Glomerular endothelial cell (primary cell): Measurements from ENCODE around the gene METRN. TPM values are rescaled to one million over a fixed set of nuclear protein-coding genes. Genes with fewer than 3 reads are reported as not detected.
"Not testable (repeated sequence)": the region's sequence is repeated elsewhere in the genome, so short reads cannot be mapped to it uniquely, and the experiment has no call there.

Experiments
- DNase-seq: peaks from one replicate; pipeline ENCODE4 v3.0.0-alpha.2; 2011; ENCODE audit warnings: low read depth, low spot score; ENCODE audit errors: extremely low read depth
- total RNA-seq: library from RNA; depleted of rRNA; stranded (reverse); fragments of >200 nt; gene quantifications from 2 replicates; pipeline ENCODE4 v1.2.3, GENCODE V29; 2015

The METRN gene
- total RNA-seq, 1 donor from 2014 or later = 54.4 TPM

DNA sequence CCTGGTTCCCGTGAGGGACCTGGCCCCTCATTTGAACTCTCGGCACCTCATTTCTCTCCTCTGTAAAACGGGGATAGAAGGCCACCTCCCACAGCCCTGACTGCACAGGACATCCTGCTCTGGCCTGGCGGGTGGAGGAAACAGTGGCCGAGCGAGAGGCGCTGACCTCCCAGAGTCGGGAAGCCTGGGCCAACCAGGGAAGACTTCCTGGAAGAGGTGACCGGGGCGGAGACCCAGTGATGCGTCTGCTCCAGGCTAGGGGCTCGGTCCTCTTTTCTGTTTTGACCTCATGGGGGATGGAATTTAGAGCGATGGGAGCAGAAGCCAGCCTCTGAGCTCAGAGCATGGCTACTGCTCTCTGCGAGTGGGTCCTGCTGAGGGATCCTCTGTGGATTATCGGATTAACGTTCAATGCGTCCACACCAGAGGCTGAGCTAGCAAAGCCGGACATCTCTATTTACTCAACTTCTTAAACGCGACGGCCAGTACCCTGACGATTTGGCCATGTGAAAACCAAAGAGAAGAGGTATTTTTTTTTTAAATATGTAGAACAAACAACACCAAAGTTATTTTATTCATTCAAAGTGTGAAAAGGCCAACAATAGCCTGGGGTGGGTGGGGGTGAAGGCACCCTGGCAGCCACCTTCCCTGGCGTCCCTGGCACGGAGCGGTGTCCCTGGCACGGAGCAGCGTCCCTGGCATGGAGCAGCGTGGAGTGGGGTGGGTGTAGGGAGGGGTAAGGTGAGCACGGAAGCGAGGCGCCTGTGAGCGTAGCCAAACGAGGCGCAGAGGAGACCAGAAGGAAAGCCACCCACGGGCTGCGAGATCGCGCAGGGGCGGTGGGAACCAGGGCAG lies 36.5 kb downstream of the METRN start:
- DNase-seq = no peak

GRCh38 chr16:752007-752312 lies 37.0 kb downstream of the METRN start:
- DNase-seq = no peak

- not testable (repeated sequence) for DNase-seq
Measured at GRCh38 chr16:754121-754607, 39.2 kb downstream of the METRN start.

GRCh38 chr16:754656-755055 lies 39.7 kb downstream of the METRN start:
- DNase-seq = no peak

DNA sequence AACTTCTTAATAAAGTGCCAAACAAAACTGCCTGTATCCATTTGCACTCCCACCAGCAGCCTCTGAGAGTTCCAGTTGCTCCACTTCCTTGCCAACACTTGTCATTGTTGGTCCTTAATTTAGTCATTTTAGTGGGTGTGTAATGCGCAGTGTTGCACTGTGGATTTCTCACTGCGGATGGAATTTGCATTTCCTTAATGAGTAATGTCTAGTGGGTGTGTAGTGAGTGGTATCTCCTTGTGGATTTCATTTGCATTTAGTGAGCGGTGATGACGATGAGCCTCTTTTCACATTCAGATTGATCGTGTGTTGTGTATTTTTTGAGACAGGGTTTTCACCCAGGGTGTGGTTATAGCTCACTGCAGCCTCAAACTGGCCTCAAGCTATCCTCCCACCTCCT lies 41.5 kb downstream of the METRN start:
- no peak for DNase-seq

DNA sequence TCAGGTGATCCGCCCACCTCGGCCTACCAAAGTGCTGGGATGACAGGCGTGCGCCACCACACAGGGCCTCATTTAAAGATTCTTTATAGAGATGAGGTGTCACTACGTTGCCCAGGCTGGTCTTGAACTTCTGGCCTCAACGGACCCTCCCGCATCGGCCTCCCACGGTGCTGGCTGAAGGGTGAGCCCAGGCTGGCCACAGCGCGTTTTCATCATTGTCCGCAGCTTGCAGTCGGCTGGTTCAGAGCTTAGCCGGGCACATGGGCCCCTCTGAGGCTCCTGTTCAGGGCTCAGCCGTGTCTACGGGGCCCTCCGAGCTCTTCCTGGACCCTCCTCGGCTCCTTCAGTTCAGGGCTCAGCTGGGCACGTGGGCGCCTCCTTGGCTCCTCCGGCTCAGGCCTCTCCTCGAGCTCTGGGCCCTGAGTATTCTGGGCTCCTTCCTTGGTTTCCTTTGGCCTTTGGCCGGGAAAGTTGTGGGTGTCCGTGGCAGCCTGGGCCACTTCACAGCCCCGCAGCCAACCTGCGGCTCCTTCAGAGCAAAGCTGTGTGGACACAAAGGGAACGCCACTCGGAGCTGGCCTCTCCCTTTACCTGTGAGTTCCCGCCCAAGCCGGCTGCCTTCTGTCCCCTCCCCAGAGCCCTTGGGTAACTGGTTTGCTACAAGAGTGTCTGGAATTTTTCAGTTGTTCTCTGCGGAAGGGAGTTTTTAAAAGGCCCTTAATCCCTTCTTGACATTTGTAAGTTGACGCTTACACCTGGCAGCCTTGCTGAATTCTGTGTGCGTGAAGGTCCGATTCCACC lies 44.4 kb downstream of the METRN start:
- DNase-seq = no peak

GRCh38 chr16:760065-760464 lies 45.1 kb downstream of the METRN start:
- DNase-seq = no peak

DNA sequence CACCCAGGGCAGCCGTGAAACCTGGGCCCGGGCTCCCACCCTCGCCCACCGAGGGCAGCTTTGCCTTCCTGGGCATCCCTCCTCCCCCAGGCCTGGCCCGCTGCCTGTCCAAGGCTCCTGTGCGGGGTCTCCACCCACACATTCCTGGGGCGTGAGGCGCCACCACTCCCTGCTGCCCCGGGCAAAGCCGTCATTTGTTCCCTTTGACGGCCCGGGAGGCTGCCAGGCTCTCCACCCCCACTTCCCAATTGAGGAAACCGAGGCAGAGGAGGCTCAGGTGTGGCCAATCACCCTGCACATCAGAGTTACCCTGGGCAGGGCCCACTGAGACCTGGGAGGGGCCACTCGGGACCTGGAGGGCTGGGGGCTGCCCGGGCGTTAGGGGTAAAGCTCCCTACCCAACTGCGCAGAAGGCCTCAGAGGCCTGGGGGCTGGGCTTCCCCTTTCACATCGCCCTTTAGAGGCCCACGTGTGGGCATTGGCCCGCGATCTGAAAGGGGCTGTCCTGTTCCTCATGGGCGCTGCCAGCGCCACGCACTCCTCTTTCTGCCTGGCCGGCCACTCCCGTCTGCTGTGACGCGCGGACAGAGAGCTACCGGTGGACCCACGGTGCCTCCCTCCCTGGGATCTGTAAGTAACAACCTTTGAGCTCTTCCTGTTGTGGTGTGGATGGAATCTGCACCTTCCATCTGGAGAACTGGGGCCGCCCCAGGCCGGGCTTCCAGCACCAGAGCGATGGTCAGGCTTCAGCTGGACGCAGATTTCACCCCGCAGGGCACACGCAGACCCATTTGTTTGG lies 45.8 kb downstream of the METRN start, which contains the start of gene MSLN:
Gene MSLN (plus strand): TSS at position 190 of the 799 bp plus-strand sequence. CDS start 1,947 bp downstream, outside the sequence.
- no peak for DNase-seq

DNA sequence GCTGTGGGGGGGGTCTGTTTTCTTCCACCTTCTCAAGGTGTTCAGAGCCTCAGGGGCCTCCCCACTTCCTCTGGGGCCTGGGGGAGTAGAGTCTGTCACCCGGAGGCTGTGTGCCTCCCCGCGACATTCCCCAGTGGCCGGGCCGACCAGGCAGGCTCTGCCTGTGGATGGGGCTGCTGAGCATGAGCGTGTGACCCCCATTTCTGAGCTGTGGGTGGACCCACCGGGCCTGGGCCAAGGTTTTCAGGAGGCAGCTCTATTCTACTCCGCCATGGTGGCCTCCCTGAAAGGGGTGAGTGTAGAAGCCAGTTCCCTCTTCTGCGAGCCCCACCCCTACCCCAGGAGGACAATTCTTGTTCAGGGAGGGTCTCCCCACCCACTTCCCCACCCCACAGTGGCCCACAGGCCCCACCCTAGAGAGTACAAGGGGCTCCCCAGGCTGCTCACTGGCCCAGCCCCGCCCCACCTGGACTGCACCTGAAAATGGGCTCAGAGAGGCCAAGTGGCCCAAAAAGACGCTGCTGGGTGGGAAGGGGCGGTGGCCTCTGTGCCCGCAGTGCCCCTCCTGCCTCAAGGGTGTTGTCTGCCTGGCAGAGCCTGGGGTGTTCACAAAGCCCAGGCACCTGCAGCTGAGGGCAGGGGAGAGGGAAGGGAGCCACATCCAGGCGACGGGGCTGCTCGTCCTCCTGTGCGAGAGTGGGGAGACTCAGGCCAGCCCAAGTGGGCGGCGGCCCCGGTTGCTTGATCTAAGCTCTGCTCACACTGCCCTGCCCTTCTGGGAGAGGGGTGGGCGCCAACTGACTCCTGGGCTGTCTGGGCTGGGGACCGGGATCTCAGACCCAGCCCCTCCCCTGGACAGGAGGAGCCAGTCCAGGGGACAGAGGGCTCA lies 47.0 kb downstream of the METRN start:
- no peak for DNase-seq

DNA sequence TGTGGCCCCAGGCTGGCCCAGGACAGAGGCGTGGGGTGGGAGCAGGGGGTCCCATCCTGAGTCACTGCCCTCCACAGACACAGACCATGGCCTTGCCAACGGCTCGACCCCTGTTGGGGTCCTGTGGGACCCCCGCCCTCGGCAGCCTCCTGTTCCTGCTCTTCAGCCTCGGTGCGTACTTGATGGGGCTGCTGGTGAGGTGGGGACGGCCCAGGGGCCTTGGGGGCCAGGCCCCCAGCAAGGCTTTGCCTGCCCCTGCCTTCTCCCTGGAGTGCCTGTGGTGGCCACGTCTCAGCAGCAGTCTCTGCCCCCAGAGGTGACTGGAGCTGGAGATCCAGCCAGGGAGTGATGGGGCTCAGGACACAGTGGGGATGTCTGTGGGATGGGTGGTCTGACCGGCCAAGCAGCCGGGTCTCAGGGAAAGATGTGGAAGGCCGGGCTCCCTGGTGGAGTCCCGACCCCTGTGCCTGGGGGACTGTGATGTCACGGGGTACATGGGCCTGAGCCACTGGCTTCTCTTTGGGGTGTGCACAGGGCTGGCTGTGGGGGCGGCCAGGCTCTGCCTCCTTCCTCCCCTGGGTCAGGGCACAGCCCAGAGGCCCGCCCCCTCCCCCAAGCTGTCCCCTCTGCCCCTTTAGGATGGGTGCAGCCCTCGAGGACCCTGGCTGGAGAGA lies 47.8 kb downstream of the METRN start:
- no peak for DNase-seq

- no peak for DNase-seq
Measured at GRCh38 chr16:763369-764183, 48.7 kb downstream of the METRN start.

GRCh38 chr16:764184-764750 lies 49.3 kb downstream of the METRN start:
- no peak for DNase-seq

GRCh38 chr16:764848-765487 lies 50.0 kb downstream of the METRN start:
- no peak for DNase-seq

- no peak for DNase-seq
Measured at GRCh38 chr16:765488-765865, 50.6 kb downstream of the METRN start.

DNA sequence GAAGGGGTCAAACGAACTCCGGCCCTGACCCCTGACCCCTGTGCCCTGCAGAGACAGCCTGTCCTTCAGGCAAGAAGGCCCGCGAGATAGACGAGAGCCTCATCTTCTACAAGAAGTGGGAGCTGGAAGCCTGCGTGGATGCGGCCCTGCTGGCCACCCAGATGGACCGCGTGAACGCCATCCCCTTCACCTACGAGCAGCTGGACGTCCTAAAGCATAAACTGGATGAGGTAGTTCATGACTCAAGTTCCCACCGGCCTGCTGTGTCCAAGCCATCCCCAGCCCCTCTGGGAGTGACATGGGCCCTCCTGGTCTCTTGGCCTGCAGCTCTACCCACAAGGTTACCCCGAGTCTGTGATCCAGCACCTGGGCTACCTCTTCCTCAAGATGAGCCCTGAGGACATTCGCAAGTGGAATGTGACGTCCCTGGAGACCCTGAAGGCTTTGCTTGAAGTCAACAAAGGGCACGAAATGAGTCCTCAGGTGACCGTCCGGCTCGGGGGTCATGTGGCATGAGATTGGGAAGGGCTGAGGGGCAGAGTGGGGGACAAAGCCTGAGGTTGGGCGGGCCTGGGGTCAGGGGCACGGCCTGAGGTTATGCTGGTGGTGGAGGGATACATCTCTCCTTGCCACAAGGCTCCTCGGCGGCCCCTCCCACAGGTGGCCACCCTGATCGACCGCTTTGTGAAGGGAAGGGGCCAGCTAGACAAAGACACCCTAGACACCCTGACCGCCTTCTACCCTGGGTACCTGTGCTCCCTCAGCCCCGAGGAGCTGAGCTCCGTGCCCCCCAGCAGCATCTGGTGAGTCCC lies 51.3 kb downstream of the METRN start:
- DNase-seq = no peak

DNA sequence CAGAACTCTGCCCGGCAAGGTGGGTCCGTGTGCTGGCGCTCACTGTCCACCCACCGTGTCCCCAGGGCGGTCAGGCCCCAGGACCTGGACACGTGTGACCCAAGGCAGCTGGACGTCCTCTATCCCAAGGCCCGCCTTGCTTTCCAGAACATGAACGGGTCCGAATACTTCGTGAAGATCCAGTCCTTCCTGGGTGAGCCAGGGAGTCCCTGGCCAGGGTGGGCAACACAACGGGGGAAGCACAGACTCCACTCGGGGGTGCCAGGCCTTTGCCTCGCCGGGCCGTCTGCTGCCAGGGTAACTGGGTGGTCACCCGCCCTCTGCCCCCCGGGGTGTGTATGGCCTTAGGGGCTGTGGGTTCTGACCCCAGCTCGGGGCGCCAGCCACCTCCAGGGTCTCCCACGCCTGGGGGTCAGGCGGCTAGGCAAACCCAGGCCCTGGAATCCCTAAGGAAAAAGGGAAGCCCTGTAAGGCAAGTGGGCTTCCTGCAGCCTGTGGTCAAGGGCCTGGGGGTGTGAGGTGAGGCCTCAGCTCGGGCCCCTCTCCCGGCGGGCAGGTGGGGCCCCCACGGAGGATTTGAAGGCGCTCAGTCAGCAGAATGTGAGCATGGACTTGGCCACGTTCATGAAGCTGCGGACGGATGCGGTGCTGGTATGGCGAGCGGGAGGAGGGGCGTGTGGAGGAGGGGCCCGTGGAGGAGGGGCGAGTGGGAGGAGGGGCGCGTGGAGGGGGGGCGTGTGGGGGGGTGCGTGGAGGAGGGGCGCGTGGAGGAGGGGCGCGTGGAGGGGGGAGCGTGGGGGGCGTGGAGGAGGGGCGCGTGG lies 52.1 kb downstream of the METRN start:
- DNase-seq = no peak
